Measurements from ENCODE around the gene TUB. TPM values are rescaled to one million over a fixed set of nuclear protein-coding genes. Genes with fewer than 3 reads are reported as not detected.

The TUB gene
- total and polyA plus RNA-seq, 2 of the 8 experiments (the other 6 are each of a cell fraction or from before 2014, with no cell fraction given), result 15.3 to 31.3 TPM

DNA sequence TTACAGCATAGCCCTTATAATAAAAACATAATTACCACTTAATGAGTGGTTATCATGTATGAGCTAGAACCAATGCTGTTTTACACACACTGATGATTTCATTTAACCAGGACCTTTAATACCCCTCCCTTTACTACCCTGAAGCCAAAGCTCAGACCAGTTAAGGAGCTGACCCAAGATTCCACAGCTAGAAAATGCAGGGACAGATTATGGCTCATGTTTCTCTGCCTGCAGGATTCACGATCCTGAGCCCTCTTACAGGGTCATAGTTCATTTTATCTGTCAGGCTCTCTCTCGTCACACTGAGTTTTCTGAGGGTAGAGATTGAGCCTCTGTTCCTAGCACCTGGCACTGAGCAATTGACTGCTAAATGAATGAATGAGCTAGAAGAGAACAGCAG, 27.4 kb downstream of the TUB start:
- Histone ChIP-seq H3K9ac (replicated peaks in 1 of 4; ENCODE audit: extremely low read depth in 1 of 4, low read depth in 3 of 4, low read length in 3 of 4) (no peak overlapping the region), H3K4me2 (ENCODE audit: insufficient read depth in 1 of 2, low read depth in 2 of 2, low read length in 2 of 2) (no peak overlapping the region), H2BK20ac (ENCODE audit: low read length) (no peak overlapping the region), H3K14ac (ENCODE audit: insufficient read length) (no peak overlapping the region), H4K5ac (ENCODE audit: insufficient read length, low read depth, low read length) (no peak overlapping the region), H2BK15ac (ENCODE audit: low read length) (no peak overlapping the region), H3K23ac (ENCODE audit: insufficient read length) (no peak overlapping the region), H3K79me2 (ENCODE audit: control insufficient read depth in 1 of 2, insufficient read depth in 2 of 2, low read length in 2 of 2) (no peaks in the 10 kb centered on the region), H3K27ac (ENCODE audit: low read depth, low read length) (no peak overlapping the region), H4K20me1 (replicated peaks in 1 of 2; ENCODE audit: control insufficient read depth in 1 of 2, insufficient read depth in 2 of 2, low read length in 2 of 2) (peaks cover 2% of the 10 kb centered on the region in 2 experiments), H2AK5ac (ENCODE audit: low read depth, low read length) (no peak overlapping the region), H3K23me2 (ENCODE audit: low read depth, low read length) (no peaks in the 10 kb centered on the region), H4K8ac (ENCODE audit: extremely low read depth, insufficient read depth, low read length) (no peak overlapping the region), H3K79me1 (ENCODE audit: low read depth, low read length) (no peaks in the 10 kb centered on the region), H2AFZ (ENCODE audit: low read length) (no peak overlapping the region), H3K4me1 (replicated peaks in 1 of 4; ENCODE audit: control insufficient read depth in 3 of 4, insufficient read depth in 4 of 4, low read length in 3 of 4) (no peaks in the 10 kb centered on the region), H3K27me3 (replicated peaks in 1 of 4; ENCODE audit: control insufficient read depth in 3 of 4, extremely low read depth in 1 of 4, insufficient read depth in 3 of 4, low read length in 3 of 4) (no peaks in the 10 kb centered on the region), H4K91ac (replicated peaks; ENCODE audit: insufficient read length, low read length) (no peak overlapping the region), H3K4ac (replicated peaks; ENCODE audit: insufficient read length, low read depth, low read length) (no peak overlapping the region), H3K18ac (ENCODE audit: extremely low read depth, low read length) (no peak overlapping the region), H2BK12ac (ENCODE audit: low read depth, low read length) (no peak overlapping the region), H3K4me3 (ENCODE audit: extremely low read depth in 1 of 4, insufficient read depth in 2 of 4, low read depth in 3 of 4, low read length in 4 of 4) (no peak overlapping the region), H2BK120ac (replicated peaks; ENCODE audit: low read depth, low read length) (no peak overlapping the region), H3K36me3 (ENCODE audit: control insufficient read depth in 2 of 4, insufficient read depth in 4 of 4, low read length in 3 of 4) (peaks cover 2 to 40% (median 23%) of the 10 kb centered on the region in 4 experiments; a peak in 7 of 8 replicates), H2BK5ac (ENCODE audit: low read depth, low read length) (no peak overlapping the region), H3K56ac (replicated peaks; ENCODE audit: insufficient read length, low read depth, low read length) (no peak overlapping the region), H3K9me3 (ENCODE audit: insufficient read depth in 2 of 2, low read depth in 1 of 2, low read length in 1 of 2) (no peaks in the 10 kb centered on the region)
- no peak for FAIRE-seq
- TF ChIP-seq PHF8 (conservative IDR thresholded peaks at IDR 0.05; ENCODE audit: low read depth, low read length), result no peak
- no peak for TF ChIP-seq POLR2AphosphoS5 (IDR thresholded peaks at IDR 0.05; ENCODE audit: low read depth, low read length)
- TF ChIP-seq SIX5 (IDR thresholded peaks at IDR 0.05; ENCODE audit: low read depth, low read length), result no peak
- no peak for TF ChIP-seq CEBPB (IDR thresholded peaks at IDR 0.05; ENCODE audit: low read depth, low read length)
- no peak for TF ChIP-seq TBP (IDR thresholded peaks at IDR 0.05; ENCODE audit: low read depth, low read length)
- no peak for TF ChIP-seq TEAD4 (IDR thresholded peaks at IDR 0.05; ENCODE audit: low read depth, low read length)
- CTCF ChIA-PET (ENCODE audit: partially characterized antibody), result interaction anchor here (1.1 to 7.4 kb wide), 9 partner anchors 9 to 102 kb away, joined by 3 to 96 read pairs (median 5); no protein-coding TSS in a partner anchor
- POLR2A ChIA-PET (ENCODE audit: partially characterized antibody), result interaction anchor here (1.1 to 2.9 kb wide), 2 partner anchors 9 to 12 kb away, joined by 3 to 12 read pairs; no protein-coding TSS in a partner anchor
- no peak for DNase-seq (ENCODE audit: low read depth in 1 of 2, low spot score in 2 of 2)
- 76% methylated on average over 2 of the region's 2 CpGs; no CpG with 5 or more reads in 1 of the 2 experiments for whole genome bisulfite sequencing, 2 experiments (ENCODE audit: extremely low coverage in 1 of 2, insufficient coverage in 1 of 2, insufficient read length in 1 of 2, insufficient replicate concordance in 2 of 2, low coverage in 1 of 2, low lambda C conversion rate in 2 of 2, missing lambda C conversion rate in 1 of 2)
